Astrocyte (in vitro differentiated cells and primary cell): Measurements from ENCODE around the gene FGGY.

ENCODE experiments used
- EZH2 ChIP-seq: IDR thresholded peaks from 2 replicates; pipeline ENCODE4 v1.6.1; 2012; ENCODE audit warnings: mild to moderate bottlenecking, low read length, inconsistent platforms; ENCODE audit not compliant: insufficient read depth
- TF ChIP-seq, protein P1 (sequence below): IDR thresholded peaks from 2 replicates; pipeline ENCODE4 v1.5.1; 2011; ENCODE audit warnings: low read depth, mild to moderate bottlenecking, inconsistent platforms, low read length, moderate library complexity; ENCODE audit not compliant: insufficient read depth

DNA sequence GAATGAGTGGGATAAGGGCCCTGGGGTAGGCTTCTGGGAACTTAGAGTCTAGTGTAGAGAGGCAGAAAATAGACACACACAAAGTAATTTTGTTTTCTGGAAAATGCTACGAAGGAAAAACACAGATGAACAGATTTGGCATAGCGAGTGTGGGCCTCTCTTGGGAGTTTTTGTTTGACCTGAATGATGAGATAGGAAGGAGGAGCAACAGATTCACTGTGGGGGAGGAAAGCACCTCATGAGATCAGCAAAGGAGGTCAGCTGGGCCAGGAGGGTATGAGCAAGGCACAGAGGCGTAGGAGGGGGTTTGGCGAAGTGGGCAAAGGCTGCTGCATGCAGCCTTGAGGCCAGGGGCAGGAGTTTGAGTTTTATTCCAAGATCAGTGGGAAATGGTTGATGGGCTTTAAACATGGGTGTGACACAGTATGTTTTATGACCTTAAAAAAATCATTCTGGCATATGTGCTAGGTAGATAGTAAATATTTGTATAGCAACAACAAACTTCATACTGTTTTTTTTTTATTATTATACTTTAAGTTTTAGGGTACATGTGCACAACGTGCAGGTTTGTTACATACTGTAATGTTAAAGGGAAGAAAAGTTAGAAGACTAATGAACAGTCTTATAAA is 57.9 kb downstream of the FGGY start:
- TF ChIP-seq, protein P1, sequence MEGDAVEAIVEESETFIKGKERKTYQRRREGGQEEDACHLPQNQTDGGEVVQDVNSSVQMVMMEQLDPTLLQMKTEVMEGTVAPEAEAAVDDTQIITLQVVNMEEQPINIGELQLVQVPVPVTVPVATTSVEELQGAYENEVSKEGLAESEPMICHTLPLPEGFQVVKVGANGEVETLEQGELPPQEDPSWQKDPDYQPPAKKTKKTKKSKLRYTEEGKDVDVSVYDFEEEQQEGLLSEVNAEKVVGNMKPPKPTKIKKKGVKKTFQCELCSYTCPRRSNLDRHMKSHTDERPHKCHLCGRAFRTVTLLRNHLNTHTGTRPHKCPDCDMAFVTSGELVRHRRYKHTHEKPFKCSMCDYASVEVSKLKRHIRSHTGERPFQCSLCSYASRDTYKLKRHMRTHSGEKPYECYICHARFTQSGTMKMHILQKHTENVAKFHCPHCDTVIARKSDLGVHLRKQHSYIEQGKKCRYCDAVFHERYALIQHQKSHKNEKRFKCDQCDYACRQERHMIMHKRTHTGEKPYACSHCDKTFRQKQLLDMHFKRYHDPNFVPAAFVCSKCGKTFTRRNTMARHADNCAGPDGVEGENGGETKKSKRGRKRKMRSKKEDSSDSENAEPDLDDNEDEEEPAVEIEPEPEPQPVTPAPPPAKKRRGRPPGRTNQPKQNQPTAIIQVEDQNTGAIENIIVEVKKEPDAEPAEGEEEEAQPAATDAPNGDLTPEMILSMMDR: no peak
- TF ChIP-seq EZH2: no peak
